DND-41 (cell line): ENCODE measurements around the gene SLC12A7.

Experiments used
- ATAC-seq: fragments of 200-7000 bp; cut with Tn5 transposase; 3 replicates; pipeline ENCODE4 v1.9.1; 2021; ENCODE audit warnings: low read depth; ENCODE audit not compliant: insufficient read depth
- DNase-seq: peaks from one replicate; pipeline ENCODE4 v3.0.0-alpha.2; 2020
- H2AFZ ChIP-seq: 2 replicates; pipeline ENCODE4 v1.6.0; 2012; ENCODE audit warnings: low read depth, low read length
- H3K27ac ChIP-seq: 2 replicates; pipeline ENCODE4 v1.5.1; 2012; ENCODE audit warnings: low read length, inconsistent platforms
- H3K27me3 ChIP-seq: fragments of 200-600 bp; sonication (generic); 2 replicates; pipeline ENCODE4 v1.6.0; 2012; ENCODE audit warnings: low read length, mild to moderate bottlenecking, inconsistent platforms; ENCODE audit not compliant: insufficient read depth, poor library complexity
- H3K36me3 ChIP-seq: 2 replicates; pipeline ENCODE4 v1.5.1; 2012; ENCODE audit warnings: low read length, inconsistent platforms; ENCODE audit not compliant: insufficient read depth
- H3K4me1 ChIP-seq: 2 replicates; pipeline ENCODE4 v1.5.1; 2012; ENCODE audit warnings: mild to moderate bottlenecking, low read length; ENCODE audit not compliant: insufficient read depth
- H3K4me2 ChIP-seq: 2 replicates; pipeline ENCODE4 v1.6.0; 2012; ENCODE audit warnings: mild to moderate bottlenecking, moderate library complexity, low read length, inconsistent platforms; ENCODE audit not compliant: insufficient read depth
- H3K4me3 ChIP-seq, 2 experiments: fragments of 200-600 bp in 1 of 2; shearing (Covaris generic) in 1 of 2; 2 replicates each; pipeline ENCODE4 v1.5.1; 2012 to 2016; ENCODE audit warnings: inconsistent platforms in 2 of 2, low read length in 2 of 2, mild to moderate bottlenecking in 2 of 2, low read depth in 1 of 2, moderate library complexity in 1 of 2
- H3K79me2 ChIP-seq: 2 replicates; pipeline ENCODE4 v1.6.0; 2012; ENCODE audit warnings: low read length, inconsistent platforms; ENCODE audit not compliant: insufficient read depth
- H3K9ac ChIP-seq: 2 replicates; pipeline ENCODE4 v1.6.0; 2012; ENCODE audit warnings: low read depth, mild to moderate bottlenecking, inconsistent platforms, low read length, moderate library complexity
- H3K9me3 ChIP-seq: 2 replicates; pipeline ENCODE4 v1.5.1; 2012; ENCODE audit warnings: low read length, moderate library complexity, mild to moderate bottlenecking, inconsistent platforms; ENCODE audit not compliant: insufficient read depth, severe bottlenecking
- H4K20me1 ChIP-seq: 2 replicates; pipeline ENCODE4 v1.6.0; 2012; ENCODE audit warnings: low read length; ENCODE audit not compliant: insufficient read depth
- CTCF ChIP-seq: IDR thresholded peaks from 2 replicates; pipeline ENCODE4 v1.5.1; 2012; ENCODE audit warnings: borderline replicate concordance, low read length, moderate library complexity, mild to moderate bottlenecking; ENCODE audit not compliant: poor library complexity, severe bottlenecking; ENCODE audit errors: extremely low read depth
- EZH2 ChIP-seq: IDR thresholded peaks from 3 replicates; pipeline ENCODE4 v1.6.1; 2012; ENCODE audit warnings: borderline replicate concordance, low read depth, mild to moderate bottlenecking, moderate library complexity, low read length, inconsistent platforms; ENCODE audit not compliant: severe bottlenecking

Gene SLC12A7

GRCh38 chr5:1043327-1043726, 68.5 kb downstream of the SLC12A7 start:
- Histone ChIP-seq H3K79me2 (no peaks in the 10 kb centered on the region), H3K4me3 (no peak overlapping the region), H3K4me2 (no peak overlapping the region), H3K9ac (no peak overlapping the region), H3K4me1 (no peaks in the 10 kb centered on the region), H3K36me3 (peaks cover 19% of the 10 kb centered on the region), H2AFZ (no peak overlapping the region), H3K9me3 (peaks cover 14% of the 10 kb centered on the region), H3K27me3 (no peaks in the 10 kb centered on the region), H3K27ac (no peak overlapping the region), H4K20me1 (no peaks in the 10 kb centered on the region)
- TF ChIP-seq EZH2 (no peak), CTCF (no peak)
- ATAC-seq (no peak), DNase-seq (no peak)

GRCh38 chr5:1042626-1043025, 69.2 kb downstream of the SLC12A7 start:
- Histone ChIP-seq H3K27ac (no peak overlapping the region), H3K4me2 (no peak overlapping the region), H3K36me3 (peaks cover 26% of the 10 kb centered on the region), H4K20me1 (no peaks in the 10 kb centered on the region), H3K27me3 (no peaks in the 10 kb centered on the region), H2AFZ (no peak overlapping the region), H3K4me3 (no peak overlapping the region), H3K9ac (no peak overlapping the region), H3K4me1 (no peaks in the 10 kb centered on the region), H3K79me2 (no peaks in the 10 kb centered on the region), H3K9me3 (peaks cover 14% of the 10 kb centered on the region)
- TF ChIP-seq EZH2 (no peak), CTCF (no peak)
- ATAC-seq (no peak), DNase-seq (no peak)

DNA sequence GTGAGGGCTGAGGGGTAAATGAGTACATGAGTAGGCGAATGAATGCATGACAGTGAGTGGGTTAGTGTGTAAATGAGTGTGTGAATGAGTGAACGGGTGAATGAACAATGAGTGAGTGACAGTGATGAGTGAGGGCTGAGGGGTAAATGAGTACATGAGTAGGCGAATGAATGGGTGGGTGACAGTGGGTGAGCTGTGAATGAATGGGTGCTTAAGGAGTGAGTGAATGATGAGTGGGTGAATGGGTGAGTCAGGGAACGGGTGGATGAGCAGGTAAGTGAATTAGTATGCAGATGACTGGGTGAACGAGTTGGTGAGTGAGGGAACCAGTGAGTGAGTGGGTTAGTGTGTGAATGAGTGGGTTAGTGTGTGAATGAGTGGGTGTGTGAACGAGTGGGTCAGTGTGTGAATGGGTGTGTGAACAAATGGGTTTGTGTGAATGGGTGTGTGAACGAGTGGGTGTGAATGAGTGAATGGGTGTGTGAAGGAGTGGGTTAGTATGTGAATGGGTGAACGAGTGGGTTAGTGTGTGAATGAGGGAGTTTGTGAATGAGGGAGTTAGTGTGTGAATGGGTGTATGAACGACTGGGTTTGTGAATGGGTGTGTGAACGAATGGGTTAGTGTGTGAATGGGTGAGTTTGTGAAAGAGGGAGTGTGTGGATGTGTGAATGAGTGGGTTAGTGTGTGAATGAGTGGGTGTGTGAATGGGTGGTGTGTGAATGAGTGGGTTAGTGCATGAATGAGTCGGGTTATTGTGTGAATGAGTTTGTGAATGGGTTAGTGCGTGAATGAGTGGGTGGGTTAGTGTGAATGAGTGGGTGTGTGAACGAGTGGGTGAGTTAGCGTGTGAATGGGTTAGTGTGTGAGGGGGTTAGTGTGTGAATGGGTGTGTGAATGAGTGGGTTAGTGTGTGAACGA, 70.4 kb downstream of the SLC12A7 start:
- peaks cover 14% of the 10 kb centered on the region for H3K9me3 ChIP-seq
- H3K79me2 ChIP-seq: no peaks in the 10 kb centered on the region
- ATAC-seq (no peak), DNase-seq (no peak)
- peaks cover 38% of the 10 kb centered on the region for H3K36me3 ChIP-seq
- TF ChIP-seq CTCF (no peak), EZH2 (no peak)
- no peak overlapping the region for H3K27ac ChIP-seq
- no peak overlapping the region for H3K4me2 ChIP-seq
- no peak overlapping the region for H3K9ac ChIP-seq
- no peaks in the 10 kb centered on the region for H3K27me3 ChIP-seq
- no peaks in the 10 kb centered on the region for H4K20me1 ChIP-seq
- no peaks in the 10 kb centered on the region for H3K4me1 ChIP-seq
- no peak overlapping the region for H3K4me3 ChIP-seq
- no peak overlapping the region for H2AFZ ChIP-seq
